ENCODE measurements around the gene ZNF208.
A peak's percentile ranks its signal among the peaks of the same experiment; 100 is the strongest.
"Not testable (repeated sequence)": the region's sequence is repeated elsewhere in the genome, so short reads cannot be mapped to it uniquely, and the experiment has no call there.

ZNF208 gene

DNA sequence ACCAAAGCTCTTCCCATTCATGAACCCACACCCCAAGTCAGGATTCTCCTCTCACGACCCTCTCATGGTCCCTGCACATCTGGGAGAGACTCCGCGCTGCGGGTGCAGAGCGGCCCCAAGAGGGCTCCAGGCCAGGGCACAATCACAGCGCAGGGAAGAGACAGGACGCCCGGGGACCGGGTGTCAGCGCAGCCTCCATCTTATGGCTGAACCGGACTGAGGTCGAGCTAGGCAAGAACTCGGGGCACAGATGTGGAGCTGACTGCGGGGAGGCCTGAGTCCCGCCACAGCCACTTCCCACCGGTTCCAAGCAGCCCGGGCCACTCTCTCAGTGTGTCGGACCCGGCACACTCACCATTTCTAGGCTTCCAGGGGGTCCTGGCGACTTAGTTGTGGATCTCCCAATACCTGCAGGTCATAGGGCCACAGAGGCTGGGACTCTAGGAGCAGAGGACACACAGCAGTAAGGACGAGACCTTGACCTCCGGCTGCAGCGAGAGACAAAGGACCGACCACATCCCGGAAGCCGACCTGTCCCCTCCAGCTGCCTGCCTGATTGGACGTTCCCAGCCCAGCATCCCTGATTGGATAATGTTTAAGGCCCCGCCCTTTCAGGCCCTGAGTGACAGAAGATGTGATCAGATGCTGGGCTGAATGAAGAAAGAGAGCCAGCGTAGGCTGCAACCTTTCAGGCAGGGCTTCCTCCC lies at the start of gene ZNF208:
Gene ZNF208 (minus strand): TSS at position 507 of the 707 bp plus-strand sequence. CDS start 149 bp downstream, at position 358.
- H3K9me3 Mint-ChIP-seq, result peaks cover 13% of the 10 kb centered on the region in 2 donors
- not testable (repeated sequence) for H3K27me3 Mint-ChIP-seq, H3K4me1 Mint-ChIP-seq
- ATAC-seq (replicated peaks) (peak; percentile 86 to 95), DNase-seq (peak; percentile 45)
- H3K36me3 Mint-ChIP-seq, result peaks cover 6 to 11% of the 10 kb centered on the region in 2 donors
- peak within 1 kb of the TSS; percentile 83 to 87 for H3K4me3 Mint-ChIP-seq
- H3K27ac Mint-ChIP-seq, result peak within 1 kb of the TSS; percentile 77

DNA sequence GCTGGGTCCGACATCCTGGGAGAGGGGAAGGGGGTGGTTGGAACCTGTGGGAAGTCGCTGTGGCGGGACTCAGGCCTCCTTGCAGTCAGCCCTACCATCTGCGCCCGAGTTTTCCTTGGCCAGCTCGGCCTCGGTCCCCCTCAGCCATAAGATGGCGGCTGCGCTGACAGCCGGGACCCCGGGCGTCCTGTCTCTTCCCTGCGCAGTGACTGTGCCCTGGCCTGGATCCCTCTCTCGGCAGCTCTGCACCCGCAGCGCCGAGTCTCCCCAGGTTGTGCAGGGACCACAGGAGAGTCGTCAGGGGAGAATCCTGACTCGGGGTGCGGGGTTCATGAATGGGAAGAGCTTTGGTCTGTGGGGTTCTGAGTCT lies 41.9 kb upstream of the ZNF208 start:
- DNase-seq, result no peak

DNA sequence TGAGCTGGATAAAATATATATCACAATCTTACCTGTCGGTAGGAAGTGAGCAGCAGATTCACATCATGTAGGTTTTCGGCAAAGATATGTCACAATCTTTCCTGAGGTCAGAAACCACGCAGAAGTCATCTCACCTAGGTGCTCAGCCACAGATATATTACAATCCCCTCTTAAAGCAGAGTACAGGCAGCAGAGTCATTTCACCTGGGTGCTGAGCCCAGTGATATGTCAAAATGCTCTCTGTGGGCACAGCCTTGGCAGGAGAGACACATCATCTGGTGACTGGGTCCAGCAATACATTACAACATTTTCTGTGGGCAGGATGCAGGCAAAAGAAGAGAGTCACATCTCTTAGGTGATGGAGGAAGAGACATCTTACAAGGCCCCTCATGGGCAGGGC lies 30.4 kb upstream of the ZNF208 start:
- ATAC-seq (replicated peaks); H3K27ac Mint-ChIP-seq; H3K27me3 Mint-ChIP-seq; H3K4me1 Mint-ChIP-seq; DNase-seq; H3K4me3 Mint-ChIP-seq; H3K36me3 Mint-ChIP-seq; H3K9me3 Mint-ChIP-seq: not testable (repeated sequence)

More for the DNA sequence above, 41.9 kb upstream of the ZNF208 start:
- peak overlapping the region; percentile 98 to 99 for H3K4me3 Mint-ChIP-seq
- H3K36me3 Mint-ChIP-seq, result peaks cover 10 to 13% of the 10 kb centered on the region in 2 donors
- peaks cover 0 to 2% of the 10 kb centered on the region in 2 donors for H3K9me3 Mint-ChIP-seq
- H3K27me3 Mint-ChIP-seq, result no peaks in the 10 kb centered on the region
- peak; percentile 53 to 58 for ATAC-seq (replicated peaks)
- peaks cover 0 to 6% of the 10 kb centered on the region in 2 donors for H3K4me1 Mint-ChIP-seq
- peak overlapping the region; percentile 97 for H3K27ac Mint-ChIP-seq

DNA sequence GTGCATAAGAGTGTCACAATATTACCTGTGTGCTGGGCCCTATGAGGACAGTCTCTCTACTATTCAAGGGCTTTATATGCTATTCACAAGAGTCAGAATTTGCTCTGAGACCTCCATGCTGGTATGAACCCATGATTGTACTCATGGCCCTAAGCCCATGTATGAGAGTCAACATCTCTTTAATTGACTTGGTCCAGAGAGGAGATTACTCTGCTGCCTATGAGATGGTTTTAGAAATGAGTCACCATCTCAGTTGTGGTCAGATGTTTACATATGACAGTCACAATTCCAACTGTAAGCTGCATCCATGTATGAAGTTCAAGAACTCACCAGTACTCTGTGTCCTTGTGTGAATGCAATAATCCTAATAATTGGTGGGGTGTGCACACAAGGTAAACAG lies 19.9 kb upstream of the ZNF208 start:
- H3K27me3 Mint-ChIP-seq, result no peaks in the 10 kb centered on the region
- peaks cover 0 to 6% of the 10 kb centered on the region in 2 donors for H3K9me3 Mint-ChIP-seq
- H3K4me1 Mint-ChIP-seq, result no peaks in the 10 kb centered on the region
- ATAC-seq (replicated peaks) (peak; percentile 49 to 59), DNase-seq (no peak)
- no peak overlapping the region for H3K27ac Mint-ChIP-seq
- no peak overlapping the region for H3K4me3 Mint-ChIP-seq
- no peaks in the 10 kb centered on the region for H3K36me3 Mint-ChIP-seq

DNA sequence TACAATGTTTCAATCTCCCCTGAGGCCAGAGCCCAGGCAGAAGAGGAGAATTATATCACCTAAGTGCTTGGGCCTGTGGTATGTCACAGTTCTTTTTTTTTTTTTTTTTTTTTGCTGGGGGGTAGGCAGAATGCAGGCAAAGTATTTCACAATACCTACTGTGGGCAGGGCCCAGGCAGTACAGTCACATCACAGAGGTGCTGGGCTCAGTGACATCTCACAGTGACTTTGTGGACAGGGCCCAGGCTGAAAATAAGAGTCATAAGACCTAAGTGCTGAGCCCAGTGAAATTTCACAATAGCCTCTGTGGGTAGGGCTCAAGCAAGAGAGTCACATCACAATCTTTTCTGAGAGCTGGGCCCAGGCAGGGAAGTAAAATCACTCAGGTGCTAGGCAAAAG lies 15.9 kb upstream of the ZNF208 start:
- Mint-ChIP-seq H3K36me3 (no peaks in the 10 kb centered on the region), H3K27ac (no peak overlapping the region), H3K4me1 (no peaks in the 10 kb centered on the region), H3K9me3 (peaks cover 0 to 6% of the 10 kb centered on the region in 2 donors), H3K27me3 (no peaks in the 10 kb centered on the region), H3K4me3 (no peak overlapping the region)
- DNase-seq, result no peak
- no peak for ATAC-seq (replicated peaks)

DNA sequence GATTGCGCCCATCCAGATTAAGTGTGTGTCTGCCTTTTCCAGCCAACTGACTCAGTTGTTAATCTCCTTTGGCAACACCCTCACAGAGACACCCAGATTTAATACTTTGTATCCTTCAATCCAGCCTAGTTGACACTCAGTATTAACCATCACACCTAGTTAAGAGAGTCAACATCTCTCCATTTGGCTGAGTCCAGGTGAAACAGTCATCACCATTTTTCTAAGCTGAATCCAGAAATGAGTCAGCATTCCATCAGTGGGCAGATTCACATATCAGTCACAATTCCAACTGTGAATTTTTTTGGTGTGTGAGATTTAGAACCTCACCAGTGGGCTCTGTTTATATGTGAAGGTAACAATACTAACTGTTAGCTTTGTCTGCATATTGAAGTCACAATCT lies 14.8 kb upstream of the ZNF208 start:
- not testable (repeated sequence) for H3K36me3 Mint-ChIP-seq; H3K4me1 Mint-ChIP-seq; H3K4me3 Mint-ChIP-seq; H3K27ac Mint-ChIP-seq; H3K27me3 Mint-ChIP-seq; H3K9me3 Mint-ChIP-seq; DNase-seq; ATAC-seq (replicated peaks)

DNA sequence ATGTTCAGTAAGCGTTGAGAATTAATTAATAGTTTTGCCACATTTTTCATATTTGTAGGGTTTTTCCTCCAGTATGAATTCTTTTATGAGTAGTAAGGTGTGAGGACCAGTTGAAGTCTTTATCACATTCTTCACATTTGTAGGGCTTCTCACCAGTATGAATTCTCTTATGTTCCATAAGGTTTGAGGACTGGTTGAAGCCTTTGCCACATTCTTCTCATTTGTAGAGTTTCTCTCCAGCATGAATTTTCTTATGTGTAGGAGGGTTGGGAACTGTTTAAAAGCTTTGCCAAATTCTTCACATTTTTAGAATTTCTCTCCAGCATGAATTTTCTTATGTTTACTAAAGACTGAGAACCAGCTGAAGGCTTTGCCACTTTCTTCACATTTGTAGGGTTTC lies 40.3 kb downstream of the ZNF208 start:
- H3K9me3 Mint-ChIP-seq, result peaks cover 17 to 29% of the 10 kb centered on the region in 2 donors
- ATAC-seq (replicated peaks) (no peak), DNase-seq (no peak)
- no peak overlapping the region for H3K4me3 Mint-ChIP-seq
- H3K27me3 Mint-ChIP-seq, result no peaks in the 10 kb centered on the region
- H3K36me3 Mint-ChIP-seq, result peaks cover 6 to 20% of the 10 kb centered on the region in 2 donors
- H3K4me1 Mint-ChIP-seq, result no peaks in the 10 kb centered on the region
- H3K27ac Mint-ChIP-seq, result no peak overlapping the region

DNA sequence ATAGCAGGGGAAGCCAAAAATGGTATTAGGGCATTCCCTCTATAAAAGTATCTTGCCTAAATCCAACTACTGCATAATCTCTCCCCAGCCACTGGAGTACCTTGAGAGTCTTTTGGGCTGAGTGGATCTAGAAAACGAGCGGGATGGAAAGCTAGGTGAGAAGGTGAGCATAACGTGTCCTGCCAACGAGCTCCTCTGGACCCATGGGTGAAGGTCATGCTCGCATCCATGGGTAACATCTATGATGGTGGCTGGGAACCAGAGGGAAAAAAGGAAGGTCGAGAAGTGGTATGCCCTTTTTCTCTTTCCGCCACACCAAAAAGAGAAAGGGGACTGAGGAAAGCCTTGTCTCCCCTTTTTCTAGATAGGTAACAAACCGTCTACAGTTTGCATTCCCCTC lies 63.0 kb downstream of the ZNF208 start:
- Mint-ChIP-seq H3K9me3 (peaks cover 27% of the 10 kb centered on the region in 2 donors), H3K4me1 (no peaks in the 10 kb centered on the region), H3K4me3 (no peak overlapping the region), H3K27ac (no peak overlapping the region), H3K36me3 (peaks cover 7 to 11% of the 10 kb centered on the region in 2 donors), H3K27me3 (no peaks in the 10 kb centered on the region)
- ATAC-seq (replicated peaks) (no peak), DNase-seq (no peak)

DNA sequence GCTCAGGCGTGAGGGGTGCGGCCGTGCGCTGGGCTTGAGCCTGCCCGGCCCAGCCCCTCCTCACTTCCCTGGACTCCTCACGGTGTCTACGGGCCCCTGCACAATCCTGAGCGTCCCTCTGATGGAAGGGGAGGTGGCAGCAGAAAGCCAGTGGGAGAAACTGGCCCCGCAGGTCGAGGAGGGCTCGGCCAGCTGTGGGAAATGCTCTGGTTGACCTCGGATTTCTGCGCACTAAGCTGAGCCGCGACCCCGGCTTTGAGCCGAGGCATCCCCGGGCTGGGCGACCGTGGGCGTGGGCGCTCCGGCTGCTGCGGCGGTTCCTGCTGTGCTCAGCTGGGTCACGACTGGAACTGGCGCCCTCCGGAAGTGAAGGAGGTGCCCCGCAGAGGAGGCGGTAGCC lies 70.1 kb downstream of the ZNF208 start:
- H3K4me3 Mint-ChIP-seq, result no peak overlapping the region

DNA sequence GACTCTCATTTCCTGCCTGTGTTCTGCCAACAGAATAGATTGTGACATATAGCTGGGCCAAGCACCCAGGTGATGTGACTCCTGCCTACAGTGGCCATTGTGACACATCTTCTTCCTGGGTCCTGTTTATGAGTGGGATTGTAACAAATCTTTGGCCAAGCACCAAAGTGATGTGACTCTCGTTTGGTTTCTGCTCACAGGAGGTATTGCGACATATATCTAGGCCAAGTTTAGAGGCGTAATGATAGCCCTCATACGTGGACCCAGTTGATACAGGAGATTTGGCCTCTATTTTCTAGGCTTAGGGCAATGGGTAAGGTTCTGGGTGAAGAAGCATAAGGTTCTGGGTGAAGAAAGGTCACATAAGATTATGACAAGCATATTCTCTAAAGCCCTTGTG lies 76.2 kb downstream of the ZNF208 start:
- H3K4me1 Mint-ChIP-seq, result no peaks in the 10 kb centered on the region
- H3K27ac Mint-ChIP-seq, result no peak overlapping the region
- peaks cover 4 to 7% of the 10 kb centered on the region in 2 donors for H3K9me3 Mint-ChIP-seq
- H3K4me3 Mint-ChIP-seq, result no peak overlapping the region
- peaks cover 0 to 2% of the 10 kb centered on the region in 2 donors for H3K36me3 Mint-ChIP-seq
- ATAC-seq (replicated peaks), result no peak
- DNase-seq, result no peak
- no peaks in the 10 kb centered on the region for H3K27me3 Mint-ChIP-seq

More for the DNA sequence above, 70.1 kb downstream of the ZNF208 start:
- peaks cover 2 to 3% of the 10 kb centered on the region in 2 donors for H3K36me3 Mint-ChIP-seq
- ATAC-seq (replicated peaks) (no peak), DNase-seq (no peak)
- H3K27ac Mint-ChIP-seq, result no peak overlapping the region
- H3K4me1 Mint-ChIP-seq, result no peaks in the 10 kb centered on the region
- H3K9me3 Mint-ChIP-seq, result peaks cover 7% of the 10 kb centered on the region in 2 donors
- H3K27me3 Mint-ChIP-seq, result no peaks in the 10 kb centered on the region

DNA sequence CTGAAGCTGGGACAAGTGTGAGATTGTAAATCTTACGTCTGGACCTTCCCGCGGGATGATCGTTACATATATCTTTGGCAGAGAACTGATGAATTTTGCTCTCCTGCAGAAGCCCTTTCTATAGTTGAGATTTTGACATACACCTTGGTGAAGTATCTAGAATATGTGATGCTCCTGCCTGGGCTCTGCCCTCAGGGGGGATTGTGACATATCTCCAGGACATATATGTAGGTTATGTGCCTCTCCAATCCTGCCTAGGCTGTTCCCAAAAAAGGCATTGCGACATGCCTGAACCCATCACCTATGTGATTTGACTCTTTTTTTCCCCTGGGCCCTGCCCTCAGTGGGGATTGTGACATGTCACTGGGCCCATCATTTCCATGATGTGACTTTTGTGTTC lies 76.6 kb downstream of the ZNF208 start:
- Mint-ChIP-seq H3K36me3 (peaks cover 0 to 2% of the 10 kb centered on the region in 2 donors), H3K27ac (no peak overlapping the region), H3K4me1 (no peaks in the 10 kb centered on the region), H3K27me3 (no peaks in the 10 kb centered on the region), H3K4me3 (no peak overlapping the region), H3K9me3 (peaks cover 4 to 7% of the 10 kb centered on the region in 2 donors)
- DNase-seq (no peak), ATAC-seq (replicated peaks) (no peak)

DNA sequence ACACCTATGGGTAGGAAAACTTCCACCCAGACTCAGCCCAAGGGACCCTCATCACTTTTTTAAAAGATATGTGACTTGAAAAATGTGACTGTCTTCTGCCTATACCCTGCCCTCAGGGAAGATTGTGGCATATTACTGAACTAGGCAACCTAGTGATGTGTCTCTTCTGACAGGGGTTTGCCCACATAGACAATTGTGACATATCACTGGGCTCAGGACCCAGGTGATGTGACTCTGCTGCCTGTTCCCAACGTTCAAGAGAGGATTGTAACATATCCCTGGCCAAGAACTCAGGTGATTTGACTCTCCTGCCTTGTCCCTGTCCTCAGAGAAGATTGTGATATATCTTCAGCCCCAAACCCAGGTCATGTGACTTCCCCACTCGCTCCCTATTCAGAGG lies 88.5 kb downstream of the ZNF208 start:
- Mint-ChIP-seq H3K9me3 (peaks cover 11 to 32% of the 10 kb centered on the region in 2 donors), H3K27me3 (no peaks in the 10 kb centered on the region), H3K27ac (no peak overlapping the region), H3K4me3 (no peak overlapping the region), H3K4me1 (no peaks in the 10 kb centered on the region), H3K36me3 (peaks cover 0 to 2% of the 10 kb centered on the region in 2 donors)
- DNase-seq (no peak), ATAC-seq (replicated peaks) (no peak)

DNA sequence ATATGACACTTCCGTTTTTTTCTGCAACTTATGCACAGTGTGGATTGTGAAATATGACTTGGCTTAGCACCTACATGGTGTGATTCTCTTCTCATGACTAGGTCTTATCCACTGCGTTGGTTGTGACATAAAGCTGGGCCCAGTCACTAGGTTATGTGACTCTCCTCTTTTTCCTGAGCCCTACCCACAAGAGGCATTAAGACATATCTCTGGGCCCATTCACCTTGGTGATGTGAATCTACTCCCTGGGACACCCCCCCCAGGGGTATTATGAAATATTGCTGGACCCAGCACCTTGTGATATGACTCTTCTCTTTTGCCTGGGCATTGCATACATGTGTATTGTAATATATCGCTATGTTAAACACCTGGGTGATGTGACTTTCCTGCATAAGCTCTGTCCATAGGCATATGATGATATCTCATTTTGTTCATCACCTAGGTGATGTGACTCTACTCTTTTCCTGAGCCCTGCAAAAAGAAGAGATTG lies 89.0 kb downstream of the ZNF208 start:
- no peak for ATAC-seq (replicated peaks)
- Mint-ChIP-seq H3K36me3 (peaks cover 0 to 2% of the 10 kb centered on the region in 2 donors), H3K27me3 (no peaks in the 10 kb centered on the region), H3K4me3 (no peak overlapping the region), H3K27ac (no peak overlapping the region), H3K9me3 (peaks cover 16 to 34% of the 10 kb centered on the region in 2 donors), H3K4me1 (no peaks in the 10 kb centered on the region)
- DNase-seq, result no peak

DNA sequence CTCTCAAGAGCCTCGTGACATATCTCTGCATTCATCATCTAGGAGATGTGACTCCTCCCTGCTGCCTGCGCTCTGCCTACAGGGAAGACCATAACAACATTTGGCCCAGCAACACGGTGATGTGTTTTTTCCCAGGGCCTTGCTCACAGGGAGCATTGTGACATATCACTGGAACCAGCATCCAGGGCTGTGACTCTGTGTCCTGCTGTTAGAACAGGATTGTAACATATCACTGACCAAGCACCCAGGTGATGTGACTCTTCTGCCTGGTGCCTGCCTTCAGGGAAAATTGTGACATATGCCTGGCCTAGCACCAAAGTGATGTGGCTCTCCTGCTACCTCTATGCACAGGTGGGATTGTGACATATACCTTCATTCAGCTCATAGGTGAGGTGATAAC lies 95.3 kb downstream of the ZNF208 start:
- DNase-seq, result no peak
- Mint-ChIP-seq H3K27ac (no peak overlapping the region), H3K4me1 (no peaks in the 10 kb centered on the region), H3K4me3 (no peak overlapping the region), H3K36me3 (peaks cover 0 to 2% of the 10 kb centered on the region in 2 donors), H3K9me3 (peaks cover 29 to 32% of the 10 kb centered on the region in 2 donors), H3K27me3 (no peaks in the 10 kb centered on the region)
- ATAC-seq (replicated peaks), result no peak

DNA sequence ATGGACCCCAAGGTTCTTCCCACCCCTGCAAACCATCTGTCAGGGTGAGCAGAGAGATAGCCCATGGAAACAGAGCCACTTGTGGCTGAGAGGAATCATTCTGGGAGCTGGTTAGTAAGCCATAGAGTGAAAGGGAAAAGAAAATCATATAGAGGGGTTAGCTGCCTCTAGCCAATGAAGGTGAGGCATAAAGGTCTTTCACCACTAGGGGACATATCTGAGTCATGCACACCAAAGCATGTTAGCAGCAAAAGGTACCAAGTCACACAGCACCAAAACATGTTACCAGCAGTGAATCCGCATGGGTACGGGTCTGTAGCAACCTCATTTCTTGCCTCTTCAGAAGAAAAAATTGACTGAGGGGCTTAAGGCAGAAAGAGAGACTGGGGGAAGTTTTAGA lies 98.1 kb downstream of the ZNF208 start:
- H3K27ac Mint-ChIP-seq, result no peak overlapping the region
- no peaks in the 10 kb centered on the region for H3K27me3 Mint-ChIP-seq
- H3K9me3 Mint-ChIP-seq, result peaks cover 20 to 27% of the 10 kb centered on the region in 2 donors
- H3K4me1 Mint-ChIP-seq, result no peaks in the 10 kb centered on the region
- no peaks in the 10 kb centered on the region for H3K36me3 Mint-ChIP-seq
- DNase-seq (no peak), ATAC-seq (replicated peaks) (no peak)
- no peak overlapping the region for H3K4me3 Mint-ChIP-seq

Measured in stimulated activated naive B cell treated with anti-CD40 and anti-IgM and Interleukin-4, amounts not matched to agents 10 μg/mL and 1 μg/mL and 100 μg/mL, for 72 hours (primary cell).